ENCODE measurements around the gene YOD1.

YOD1 gene

DNA sequence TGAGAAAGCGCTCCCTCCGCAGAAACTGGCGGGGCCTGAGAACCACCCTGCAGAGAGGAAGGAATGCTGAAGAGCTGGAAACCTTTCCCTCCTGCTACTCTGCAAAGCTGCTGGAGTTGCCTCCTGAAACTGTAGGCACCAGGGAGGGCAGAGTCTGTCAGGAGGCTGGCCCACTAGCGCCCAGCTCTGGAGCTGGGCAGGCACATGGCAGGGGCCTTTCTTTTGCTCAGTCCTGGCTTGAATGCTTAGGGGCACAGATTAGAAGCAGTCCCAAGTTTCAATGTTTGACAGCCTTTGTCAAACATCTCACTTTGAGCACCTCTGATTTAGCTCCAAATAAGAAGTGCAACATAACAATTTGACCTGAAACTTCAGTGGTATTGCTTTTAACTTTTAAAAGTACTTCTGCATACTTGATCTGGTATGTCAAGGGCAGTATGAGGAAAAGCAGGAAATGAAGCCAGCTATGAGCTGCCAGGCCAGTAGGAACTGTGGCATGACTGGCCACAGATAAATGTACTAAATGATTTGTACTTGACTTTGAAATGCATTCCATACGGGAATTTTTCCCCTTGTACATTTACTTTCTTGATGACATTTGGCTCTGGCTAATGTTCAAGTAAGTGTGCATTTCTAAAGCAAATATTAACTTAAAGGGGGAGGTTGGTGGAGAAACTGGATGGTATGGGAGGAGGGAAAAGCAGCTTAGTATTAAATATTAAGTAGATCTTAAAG lies 25.7 kb downstream of the YOD1 start:
- peak; percentile 69 for DNase-seq (ENCODE audit: low spot score)

DNA sequence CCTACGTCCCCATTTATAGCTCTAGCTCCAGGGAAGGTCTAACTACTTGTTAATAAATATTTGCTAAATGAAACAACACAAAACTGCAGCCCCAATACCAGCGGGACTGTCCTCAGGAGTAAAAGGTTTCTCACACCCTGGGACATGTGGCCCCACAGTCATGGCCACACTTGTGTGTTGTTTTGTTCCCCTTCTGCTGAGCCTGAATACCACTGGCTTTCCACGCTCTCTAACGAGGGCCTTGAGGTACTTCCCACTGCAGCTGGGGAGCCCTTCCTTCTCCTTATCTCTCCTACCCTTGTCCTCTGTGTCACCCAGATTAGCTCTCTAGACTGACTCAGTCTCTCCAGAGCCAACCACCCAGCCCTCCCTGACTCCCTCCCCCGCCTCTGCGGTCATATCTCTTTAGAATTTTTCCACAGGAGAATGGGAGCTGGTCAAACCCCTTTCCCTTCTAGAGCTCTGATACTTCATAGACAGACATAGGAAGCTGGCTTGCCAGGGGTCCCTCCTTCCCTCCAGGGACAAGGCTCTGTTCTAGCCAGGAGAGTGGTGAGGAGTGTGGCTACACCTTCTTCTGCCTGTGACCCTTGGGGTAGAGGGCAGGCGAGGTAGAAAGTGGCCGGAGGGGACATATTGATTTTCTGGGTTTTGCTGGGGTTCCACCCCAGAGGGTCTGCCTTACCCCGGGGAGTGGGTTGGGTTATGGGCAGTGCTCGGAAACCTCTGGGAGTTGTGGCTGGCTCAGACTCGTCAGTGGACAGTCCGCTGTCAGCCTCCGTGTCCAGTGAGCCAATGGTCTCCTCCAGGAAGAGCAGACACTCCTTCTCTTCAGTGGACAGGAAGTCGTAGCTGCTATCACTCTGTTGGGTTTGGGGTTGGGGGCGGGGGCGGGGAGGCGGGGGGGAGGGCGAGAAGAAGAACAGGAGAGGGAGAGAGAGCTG lies 26.5 kb downstream of the YOD1 start:
- DNase-seq (ENCODE audit: low spot score): peak; percentile 23

DNA sequence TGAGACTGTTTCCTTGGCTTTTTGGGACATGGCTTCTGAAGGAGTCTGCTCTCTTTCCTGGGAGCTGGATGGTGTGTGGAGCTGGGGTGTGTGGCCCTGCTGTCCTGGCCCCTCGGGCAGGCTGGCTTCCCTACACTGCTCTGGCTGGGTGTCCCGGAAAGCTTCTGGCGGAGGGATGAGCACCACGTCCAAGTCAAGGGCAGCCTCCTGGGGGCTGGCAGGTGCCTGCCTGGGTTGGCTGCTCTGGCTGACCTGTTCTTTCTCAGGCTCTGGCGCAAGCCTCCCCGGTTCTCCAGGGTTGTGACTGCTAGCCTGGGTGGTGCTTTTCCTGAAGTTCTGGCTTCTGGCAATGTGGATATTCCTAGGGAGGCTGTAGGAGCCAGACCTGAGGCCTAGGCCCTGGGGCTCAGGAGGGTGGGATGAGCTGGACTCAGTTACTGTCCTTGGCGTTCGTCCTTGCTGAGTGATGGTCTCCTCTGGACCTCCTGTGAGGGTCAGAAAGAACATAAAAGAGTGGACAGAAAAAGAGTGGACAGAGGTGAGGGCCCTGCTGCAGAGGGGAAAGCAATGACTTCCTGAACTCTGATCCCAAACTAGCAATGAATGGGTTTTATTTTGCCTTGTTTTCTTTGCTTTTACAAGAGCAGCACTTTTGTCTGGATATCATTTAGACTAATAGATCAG lies 27.9 kb downstream of the YOD1 start:
- DNase-seq (ENCODE audit: low spot score): no peak

DNA sequence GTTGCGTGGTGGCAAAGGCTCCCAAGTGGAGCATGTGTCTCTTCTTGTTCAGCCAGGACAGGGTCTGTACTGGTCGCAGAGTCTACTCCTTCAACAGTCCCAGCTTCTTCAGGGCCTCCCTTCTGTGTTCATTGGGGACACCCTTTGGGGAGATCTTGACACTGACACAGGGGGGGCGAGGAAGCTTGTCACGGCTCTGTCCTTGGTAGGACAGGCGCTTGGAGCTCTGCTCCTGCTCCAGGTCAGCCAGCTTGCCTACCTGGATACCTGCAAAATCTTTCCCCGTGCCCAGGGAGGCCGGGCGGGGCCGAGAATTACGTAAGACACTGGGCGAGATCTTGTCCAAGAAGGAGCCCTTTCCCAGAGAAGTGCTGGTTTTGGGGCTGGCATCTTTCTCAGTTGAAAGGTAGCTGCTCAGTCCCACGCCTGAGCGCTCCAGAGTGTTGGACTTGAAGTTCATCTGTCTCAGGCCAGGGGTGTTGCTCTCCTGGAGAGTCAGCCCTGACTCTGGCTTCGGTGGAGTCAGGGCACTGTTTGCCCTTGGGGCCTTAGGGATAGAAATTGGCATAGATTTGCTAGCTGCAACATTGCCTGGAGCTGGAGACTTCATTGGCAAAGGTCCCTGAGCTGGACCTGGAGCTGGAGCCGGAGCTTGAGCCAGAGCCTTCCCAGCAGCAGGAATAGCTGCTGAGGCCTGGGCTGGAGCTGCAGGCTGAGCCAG lies 29.0 kb downstream of the YOD1 start:
- no peak for DNase-seq (ENCODE audit: low spot score)

DNA sequence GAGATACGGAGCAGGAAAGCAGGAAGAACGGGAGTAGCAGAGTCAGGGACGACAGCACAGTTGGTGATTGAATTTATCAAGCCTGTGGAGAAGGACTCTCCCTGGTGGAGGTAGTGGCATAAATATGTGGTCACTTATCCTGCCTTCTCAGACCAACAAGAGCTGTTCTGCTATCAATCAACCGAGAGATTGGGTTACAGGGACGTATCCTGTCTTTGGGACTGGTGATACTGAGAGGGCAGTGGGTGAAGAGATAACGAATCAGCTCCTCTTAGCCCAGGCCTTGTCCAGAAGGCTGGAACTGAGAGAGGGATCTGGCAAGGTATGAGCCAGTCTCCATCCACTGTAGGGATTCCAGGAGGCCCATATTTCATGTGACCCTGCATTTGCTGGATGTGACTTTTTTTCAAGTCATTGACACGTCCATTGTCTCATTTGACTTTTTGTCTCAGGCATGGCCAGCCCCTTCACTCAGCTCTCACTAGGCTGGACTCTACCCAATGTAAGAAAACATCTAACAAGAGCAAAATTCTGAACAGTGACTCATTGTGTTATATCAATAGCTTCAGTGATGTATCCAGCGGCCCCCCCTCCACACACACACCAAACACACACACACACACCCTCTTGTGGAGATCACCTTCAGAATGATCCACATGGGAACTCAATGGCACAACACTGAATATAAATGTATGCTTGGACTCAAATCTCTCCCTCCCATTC lies 29.7 kb downstream of the YOD1 start:
- DNase-seq (ENCODE audit: low spot score): no peak

DNA sequence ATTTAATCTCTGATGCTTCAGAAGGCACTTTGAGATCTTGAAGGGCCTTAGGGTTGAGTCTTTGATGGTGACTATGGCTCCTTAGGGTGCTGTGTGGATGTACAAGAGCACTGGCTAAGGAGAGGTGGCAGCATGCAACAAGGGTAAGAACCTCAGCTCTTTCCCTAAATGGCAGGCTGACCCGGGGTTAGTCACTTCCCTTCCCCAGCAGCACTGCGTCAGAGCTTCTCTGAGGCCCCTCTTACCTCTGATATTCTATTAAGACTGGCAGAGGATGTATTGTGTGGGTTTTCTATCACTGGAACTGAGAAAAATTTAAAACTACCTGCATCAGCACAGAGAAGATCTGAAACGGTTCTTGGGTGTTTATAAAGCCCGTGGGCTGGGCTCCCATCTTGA lies 30.3 kb downstream of the YOD1 start:
- DNase-seq (ENCODE audit: low spot score): no peak

DNA sequence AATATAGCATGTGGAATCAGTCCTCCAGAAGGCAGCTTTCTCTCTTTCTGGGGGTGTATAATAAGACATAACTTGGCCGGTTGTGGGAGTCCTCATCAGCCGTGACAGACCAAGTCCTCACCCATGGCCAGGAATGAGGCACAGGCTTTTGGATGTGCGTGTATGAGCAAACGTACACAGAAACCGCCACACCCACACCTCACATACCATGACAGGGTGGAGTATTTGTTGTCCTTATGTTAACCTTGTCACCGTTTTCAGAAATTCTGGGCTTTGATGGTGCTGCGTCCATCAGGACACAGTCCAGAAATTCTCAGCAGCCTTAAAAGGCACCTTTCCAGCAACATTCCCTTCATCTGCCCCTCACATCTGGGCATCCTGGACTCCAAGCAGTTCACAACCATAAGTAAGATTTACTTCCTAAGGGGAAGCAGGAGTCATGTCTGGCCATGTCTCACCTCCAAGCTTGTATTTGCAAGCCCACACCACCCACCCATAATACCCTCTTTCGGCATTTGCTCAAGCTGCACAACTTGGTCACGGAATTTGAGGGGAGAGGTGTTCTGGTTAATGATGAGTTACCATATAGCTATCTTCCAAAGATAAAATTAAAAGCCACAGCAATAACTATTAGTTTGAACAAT lies 30.8 kb downstream of the YOD1 start:
- DNase-seq (ENCODE audit: low spot score): no peak

DNA sequence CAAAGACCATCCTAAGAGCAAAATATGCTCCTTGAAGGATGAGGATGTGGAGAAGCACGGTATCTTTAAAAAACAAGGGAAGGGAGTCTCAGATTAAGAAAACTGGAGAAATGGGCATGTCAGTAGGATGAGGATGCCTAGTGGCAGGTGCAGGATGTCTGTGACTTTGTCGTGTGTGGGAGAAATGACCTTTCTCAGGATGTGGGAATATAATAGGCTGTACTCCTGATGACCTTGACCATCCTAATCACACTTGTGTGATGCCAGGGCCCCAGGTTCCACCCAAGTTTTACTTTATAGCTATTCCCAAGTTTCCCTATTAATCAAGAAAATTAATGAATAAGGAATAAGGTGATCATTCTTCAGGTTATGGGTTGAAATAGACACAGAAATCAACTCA lies 31.3 kb downstream of the YOD1 start:
- no peak for DNase-seq (ENCODE audit: low spot score)

DNA sequence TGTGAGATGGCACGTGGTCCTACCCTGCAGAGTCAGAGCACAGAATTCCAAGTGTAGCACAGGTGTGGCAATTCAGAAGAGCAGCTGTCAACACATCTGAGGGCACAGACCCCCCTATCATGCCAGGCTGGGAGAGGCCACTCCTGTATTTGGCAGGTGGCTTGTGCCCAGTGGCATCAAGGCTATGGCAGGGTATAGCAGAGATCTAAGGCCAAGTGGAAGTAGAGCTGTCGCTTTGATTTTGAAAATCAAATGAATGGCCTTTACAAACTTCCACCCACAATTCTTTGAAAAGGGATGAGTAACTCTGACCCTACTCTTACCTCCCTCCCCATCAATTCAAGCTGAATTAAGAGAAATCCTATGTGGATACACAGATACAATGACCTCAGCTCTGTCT lies 31.8 kb downstream of the YOD1 start:
- DNase-seq (ENCODE audit: low spot score): no peak

DNA sequence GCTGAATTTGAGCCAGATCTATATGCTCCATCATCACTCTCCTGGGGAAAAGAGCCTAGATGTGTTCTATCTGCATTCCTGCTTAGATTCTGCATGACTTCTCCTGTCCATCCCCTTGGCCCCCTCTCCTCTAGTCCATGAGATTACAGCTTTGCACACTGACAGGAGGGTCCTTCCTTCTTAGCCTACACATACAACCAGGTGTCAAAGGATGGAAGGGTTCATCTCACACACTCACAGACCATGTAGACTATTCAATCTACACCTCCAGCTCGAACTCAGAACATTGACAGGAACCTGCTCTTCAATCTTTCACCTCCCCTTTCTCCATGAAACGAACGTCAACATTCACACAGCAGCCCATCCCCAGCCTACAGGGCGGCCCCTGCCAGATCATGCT lies 32.3 kb downstream of the YOD1 start:
- no peak for DNase-seq (ENCODE audit: low spot score)

DNA sequence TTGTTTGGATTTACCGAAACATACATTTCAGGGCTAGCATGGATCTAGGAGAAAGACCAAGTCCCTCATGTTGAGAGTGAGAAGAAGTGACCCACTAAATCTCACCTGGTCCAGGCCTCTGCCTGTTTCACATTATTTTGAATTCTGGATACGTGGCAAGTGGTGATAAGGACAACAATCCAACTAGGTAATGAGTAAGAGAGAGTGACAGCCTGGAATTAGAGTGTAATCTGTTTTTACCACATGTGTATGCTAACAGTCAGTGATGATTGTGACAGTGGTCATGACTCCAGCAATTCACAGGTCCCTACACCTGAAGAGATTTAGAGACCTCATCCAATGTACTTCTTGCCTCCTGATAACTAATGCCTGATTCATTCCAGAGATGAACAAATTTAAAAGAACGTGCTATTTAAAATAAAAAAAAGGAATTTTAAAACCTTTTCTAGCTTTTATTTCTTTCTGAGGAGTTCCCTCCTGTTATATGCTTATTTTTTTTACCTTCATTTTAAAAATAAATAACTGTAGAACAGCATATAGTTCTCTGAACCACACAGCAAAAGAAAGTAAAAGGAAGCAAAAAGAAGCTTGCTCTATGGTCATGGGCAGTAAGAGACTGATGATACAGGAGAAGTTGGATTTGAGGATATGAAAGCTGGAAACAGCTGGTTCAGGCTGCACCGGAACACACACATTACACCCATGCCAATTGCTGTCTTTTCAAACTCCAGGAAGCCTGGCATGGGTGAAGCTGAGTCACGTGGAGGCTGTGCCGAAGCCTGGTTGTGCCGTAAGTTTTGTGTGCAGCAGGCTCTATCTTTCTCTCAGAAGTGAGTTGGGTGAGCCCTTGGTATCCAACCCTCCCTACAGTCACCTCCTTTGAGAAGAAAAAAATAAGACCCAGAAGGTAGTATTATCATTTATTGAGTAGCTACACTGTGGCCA lies 33.1 kb downstream of the YOD1 start:
- no peak for DNase-seq (ENCODE audit: low spot score)

DNA sequence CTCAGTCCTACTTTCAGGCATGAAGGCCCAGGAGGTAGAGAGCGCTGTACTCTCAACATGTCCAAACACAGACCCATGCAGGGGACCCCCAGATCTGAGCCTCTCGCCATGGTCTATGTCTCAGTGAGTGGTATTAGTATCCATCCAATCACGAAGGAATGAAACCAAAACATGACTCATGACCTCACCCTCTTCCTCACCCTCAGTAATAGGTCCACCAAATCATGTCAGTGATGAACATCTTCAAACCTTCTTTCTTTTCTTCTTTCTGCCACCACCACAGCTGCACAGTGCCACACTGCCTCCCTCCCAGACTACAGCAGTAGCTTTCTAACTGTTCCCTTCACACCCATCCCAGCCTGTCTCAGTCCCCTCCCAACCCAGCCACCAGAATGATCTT lies 35.2 kb downstream of the YOD1 start:
- DNase-seq (ENCODE audit: low spot score): no peak

DNA sequence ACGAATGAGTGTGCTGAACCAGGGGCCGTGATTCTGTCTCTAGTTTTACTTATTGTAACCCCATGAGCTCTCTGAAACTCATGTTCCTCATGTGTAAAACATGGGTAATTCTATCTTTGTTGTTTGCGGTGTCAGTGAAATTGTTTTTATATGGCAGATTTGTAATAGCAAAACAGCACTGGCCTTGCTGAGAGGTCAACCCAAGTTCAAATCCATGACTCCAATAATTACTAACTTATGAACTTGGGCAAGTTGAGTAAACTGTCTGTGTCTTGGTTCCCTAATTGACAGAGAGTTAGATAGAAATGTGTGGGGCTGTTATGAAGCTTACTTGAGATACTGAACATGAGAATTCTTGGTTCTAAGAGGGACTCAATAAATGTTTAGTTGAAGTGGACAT lies 36.3 kb downstream of the YOD1 start:
- no peak for DNase-seq (ENCODE audit: low spot score)

DNA sequence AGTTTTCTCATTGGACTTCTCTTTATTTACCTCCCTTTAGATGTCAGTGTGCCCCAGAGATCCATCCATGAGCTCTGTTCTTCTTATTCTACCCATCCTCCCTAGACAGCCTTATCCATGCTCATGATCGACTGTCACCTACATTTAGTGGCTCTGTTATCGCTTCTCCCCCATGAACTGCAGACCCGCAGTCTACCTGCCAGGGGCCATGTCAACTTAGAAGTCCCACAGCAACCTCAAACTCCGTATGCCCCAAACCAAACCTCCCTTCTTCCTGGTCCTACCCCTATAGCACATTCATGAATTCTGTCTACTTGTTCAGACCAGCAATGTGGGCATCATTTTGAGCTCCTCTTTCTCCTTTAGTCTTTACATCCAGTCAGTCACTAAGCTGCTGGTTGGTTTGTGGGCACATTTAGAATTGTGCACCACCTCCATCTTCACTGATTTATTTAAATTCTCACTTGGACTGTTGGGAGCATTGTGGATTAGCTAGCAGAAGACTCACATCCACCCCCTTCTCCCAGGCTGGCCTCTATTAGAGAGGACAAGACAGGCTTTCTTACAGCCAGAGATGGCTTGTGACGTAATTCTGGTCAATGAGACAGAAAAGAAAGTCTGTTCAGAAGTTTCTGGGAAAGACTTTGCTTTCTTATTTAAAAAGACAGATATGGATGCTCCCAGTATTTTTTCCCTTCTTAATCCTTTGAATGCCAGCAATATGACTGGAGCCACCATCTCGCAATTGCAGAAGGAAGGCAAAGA lies 37.5 kb downstream of the YOD1 start:
- DNase-seq (ENCODE audit: low spot score): no peak

DNA sequence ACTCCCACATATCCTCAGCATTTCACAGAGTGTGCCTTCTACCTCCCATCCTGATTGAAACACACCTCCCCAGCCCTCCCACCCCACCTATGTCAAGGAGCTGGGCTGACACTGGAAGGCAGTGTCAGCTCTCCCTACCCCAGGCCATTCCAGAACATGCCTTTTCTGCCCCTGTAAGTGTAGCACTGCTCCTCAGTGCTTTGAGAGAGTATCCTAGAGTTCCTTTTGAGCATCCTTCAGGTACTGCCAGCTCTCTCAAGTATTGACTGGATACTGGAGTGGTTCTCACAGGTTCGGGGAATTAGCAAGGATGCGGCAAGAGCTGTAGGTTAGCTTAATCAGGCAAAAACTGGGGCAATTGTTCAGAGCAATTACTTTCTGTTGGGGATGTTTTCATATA lies 40.3 kb downstream of the YOD1 start:
- DNase-seq (ENCODE audit: low spot score): no peak

DNA sequence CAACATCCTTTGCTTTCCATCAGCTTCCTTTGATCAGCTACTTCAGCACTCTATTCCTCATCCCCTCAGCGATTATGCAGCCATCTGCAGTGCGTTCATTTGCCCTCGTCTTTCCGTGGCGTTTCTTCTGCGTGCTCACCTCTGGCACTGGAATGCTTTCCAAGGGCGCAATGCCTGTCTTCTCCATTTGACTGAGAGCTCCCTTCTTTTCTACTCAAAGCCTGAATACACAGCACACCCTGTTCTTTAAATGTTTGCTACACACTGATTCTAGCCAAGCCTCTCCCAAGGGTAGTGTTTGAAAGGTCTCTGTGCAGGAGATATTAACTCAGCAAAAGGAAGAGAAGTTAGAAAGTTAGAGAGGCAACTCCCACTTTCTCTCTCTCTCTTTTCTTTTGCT lies 41.1 kb downstream of the YOD1 start:
- no peak for DNase-seq (ENCODE audit: low spot score)

DNA sequence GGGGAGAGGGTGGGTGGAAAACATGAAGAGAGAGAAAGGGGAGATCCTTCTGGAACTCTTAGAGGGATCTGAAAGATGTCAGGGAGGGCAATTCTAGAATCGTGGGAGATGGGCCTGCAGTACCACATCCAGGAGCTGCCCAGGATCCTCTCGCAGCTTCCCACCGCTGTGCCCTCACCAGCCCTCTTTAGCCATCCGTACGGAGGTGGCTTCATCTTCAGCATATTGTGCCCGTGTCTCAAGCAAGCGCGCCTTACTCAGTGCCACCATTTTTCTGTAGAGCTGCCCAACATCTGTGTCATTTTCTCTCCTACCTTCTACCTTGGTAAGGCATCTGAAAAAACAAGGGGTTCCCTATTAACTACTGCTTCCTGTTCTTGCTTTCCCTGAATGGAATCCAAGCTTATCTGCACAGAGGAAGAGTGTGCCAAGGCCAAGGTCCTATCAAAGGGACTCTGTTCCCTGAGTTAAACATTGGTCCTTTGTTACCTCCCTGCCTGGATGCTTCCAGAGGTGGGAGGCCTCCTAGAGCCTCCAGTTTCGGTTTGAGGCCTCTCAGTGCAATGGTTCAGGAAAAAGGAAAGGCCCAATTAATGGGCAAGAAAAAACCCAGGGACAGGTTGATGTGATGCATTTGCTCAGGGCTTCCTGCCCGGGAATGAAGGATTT lies 41.7 kb downstream of the YOD1 start:
- no peak for DNase-seq (ENCODE audit: low spot score)

DNA sequence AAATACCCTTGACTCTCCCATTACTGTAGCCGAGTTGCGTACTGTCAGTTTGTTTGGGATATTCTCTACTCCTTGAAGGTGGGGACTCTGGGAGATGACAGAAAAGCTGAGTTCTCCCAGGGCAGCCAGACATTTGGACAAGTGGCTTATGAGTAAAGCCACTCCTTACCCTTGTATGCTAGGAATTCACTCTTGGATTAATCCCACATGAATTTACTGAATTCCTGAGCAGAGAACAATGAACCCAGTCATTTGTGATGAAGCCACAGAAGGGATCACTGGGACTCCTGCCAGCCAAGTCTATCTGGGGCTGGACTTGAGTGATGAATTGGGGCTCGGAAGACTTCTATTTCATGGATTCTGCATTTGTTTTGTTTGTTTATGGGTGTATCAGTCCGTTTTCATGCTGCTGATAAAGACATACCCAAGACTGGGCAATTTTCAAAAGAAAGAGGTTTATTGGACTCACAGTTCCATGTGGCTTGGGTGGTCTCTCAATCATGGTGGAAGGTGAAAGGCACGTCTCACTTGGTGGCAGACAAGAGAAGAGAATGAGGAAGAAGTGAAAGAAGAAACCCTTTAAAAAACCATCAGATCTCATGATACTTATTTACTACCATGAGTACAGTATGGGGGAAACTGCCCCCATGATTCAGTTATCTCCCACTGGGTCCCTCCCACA lies 43.5 kb downstream of the YOD1 start:
- peak; percentile 90 for DNase-seq (ENCODE audit: low spot score)
